Endothelial cell of umbilical vein (primary cell): ENCODE results near the gene PKN1. TPM values are rescaled to one million over a fixed set of nuclear protein-coding genes. Genes with fewer than 3 reads are reported as not detected.

ENCODE experiments used
- BruUV-seq: library from RNA; stranded (reverse); fragments of 400-500 nt; replicated peaks from 2 replicates; lab custom pipeline; 2021; lab: Mats Ljungman, UMichigan
- CTCF ChIA-PET: fragments of 300-600, 350-600 bp; sonication (Branson Sonifier 250); formaldehyde crosslinking; loops from one replicate; lab custom pipeline; 2021; ENCODE audit warnings: antibody characterized with exemption, inconsistent platforms; lab: Charles Lee
- POLR2A ChIA-PET: fragments of 300-600, 350-600 bp; sonication (Branson Sonifier 250); formaldehyde crosslinking; loops from one replicate; lab custom pipeline; 2021; ENCODE audit warnings: antibody characterized with exemption, inconsistent platforms; lab: Charles Lee
- DNase-seq: peaks from one replicate; pipeline ENCODE4 v3.0.0-alpha.2; 2011; ENCODE audit warnings: low read depth, low spot score
- FAIRE-seq: peaks from 2 replicates; lab custom pipeline; 2011; peaks lifted over from hg19 to GRCh38; lab: Jason Lieb, UNC
- H2AFZ ChIP-seq: 2 replicates; pipeline ENCODE4 v1.6.0; 2012; ENCODE audit warnings: low read depth, low read length, control low read depth, inconsistent platforms
- H3K27ac ChIP-seq: 2 replicates; pipeline ENCODE4 v1.5.1; 2011; ENCODE audit warnings: low read depth, mild to moderate bottlenecking, control low read depth, low read length, moderate library complexity; ENCODE audit not compliant: insufficient read depth
- H3K27me3 ChIP-seq, 2 experiments: 2 replicates each; pipeline versions ENCODE4 v1.6.0 to v1.6.1; 2011; ENCODE audit warnings: low read length in 2 of 2, mixed read lengths in 1 of 2; ENCODE audit not compliant: control insufficient read depth in 2 of 2, insufficient read depth in 2 of 2
- H3K36me3 ChIP-seq, 2 experiments: 2 replicates in 1 of 2; 3 replicates in 1 of 2; pipeline ENCODE4 v1.5.1; 2011; ENCODE audit warnings: low read length in 2 of 2, mild to moderate bottlenecking in 1 of 2, moderate library complexity in 1 of 2; ENCODE audit not compliant: control insufficient read depth in 2 of 2, insufficient read depth in 2 of 2; ENCODE audit errors: extremely low read depth in 1 of 2
- H3K4me1 ChIP-seq: 3 replicates; pipeline ENCODE4 v1.5.1; 2011; ENCODE audit warnings: mild to moderate bottlenecking, low read length; ENCODE audit not compliant: control insufficient read depth, insufficient read depth; ENCODE audit errors: extremely low read depth
- H3K4me2 ChIP-seq: 2 replicates; pipeline ENCODE4 v1.6.1; 2011; ENCODE audit warnings: low read length, control low read depth, mixed read lengths; ENCODE audit not compliant: insufficient read depth
- H3K4me3 ChIP-seq, 3 experiments: fragments of 200-600 bp in 1 of 3; sonication (generic), shearing (Covaris generic) in 1 of 3; replicated peaks in 1 of 3; 2 replicates each; pipeline ENCODE4 v1.5.1; 2011 to 2016; ENCODE audit warnings: control low read depth in 3 of 3, low read length in 3 of 3, mild to moderate bottlenecking in 2 of 3, inconsistent platforms in 1 of 3, low read depth in 1 of 3, moderate library complexity in 1 of 3; ENCODE audit not compliant: insufficient read depth in 1 of 3
- H3K79me2 ChIP-seq: 2 replicates; pipeline ENCODE4 v1.6.0; 2012; ENCODE audit warnings: low read length, inconsistent platforms; ENCODE audit not compliant: control insufficient read depth, insufficient read depth
- H3K9ac ChIP-seq: replicated peaks from 2 replicates; pipeline ENCODE3; 2011; ENCODE audit warnings: low read length, control low read depth; ENCODE audit not compliant: insufficient read depth; ENCODE audit errors: extremely low read depth
- H3K9me1 ChIP-seq: replicated peaks from 3 replicates; pipeline ENCODE4 v1.6.0; 2011; ENCODE audit warnings: mild to moderate bottlenecking, low read length; ENCODE audit not compliant: control insufficient read depth, insufficient read depth; ENCODE audit errors: extremely low read depth
- H3K9me3 ChIP-seq: replicated peaks from 2 replicates; pipeline ENCODE4 v1.5.1; 2012; ENCODE audit warnings: low read length, inconsistent platforms; ENCODE audit not compliant: control insufficient read depth, insufficient read depth
- H4K20me1 ChIP-seq: replicated peaks from 2 replicates; pipeline ENCODE3; 2011; ENCODE audit warnings: mild to moderate bottlenecking, low read length; ENCODE audit not compliant: control insufficient read depth, insufficient read depth; ENCODE audit errors: extremely low read depth
- EZH2 ChIP-seq: IDR thresholded peaks from 2 replicates; pipeline ENCODE4 v1.6.1; 2012; ENCODE audit warnings: borderline replicate concordance, low read depth, mild to moderate bottlenecking, moderate library complexity, low read length, inconsistent platforms; ENCODE audit not compliant: severe bottlenecking
- FOS ChIP-seq: IDR thresholded peaks from 2 replicates; pipeline ENCODE4 v1.6.1; 2011; ENCODE audit warnings: mild to moderate bottlenecking, low read length, moderate library complexity, borderline replicate concordance; ENCODE audit not compliant: insufficient read depth
- GATA2 ChIP-seq: IDR thresholded peaks from 2 replicates; pipeline ENCODE4 v1.7.0; 2011; ENCODE audit warnings: low read depth, mild to moderate bottlenecking, moderate library complexity, mixed read lengths, low read length; ENCODE audit not compliant: insufficient read length, insufficient read depth
- JUN ChIP-seq: IDR thresholded peaks from 2 replicates; pipeline ENCODE4 v1.6.1; 2011; ENCODE audit warnings: borderline replicate concordance, low read depth; ENCODE audit not compliant: insufficient read length, insufficient read depth
- MYC ChIP-seq: IDR thresholded peaks from one replicate; pipeline ENCODE4 v1.6.1; 2011; ENCODE audit warnings: mild to moderate bottlenecking, low read depth, low read length
- POLR2A ChIP-seq: IDR thresholded peaks from 2 replicates; pipeline ENCODE4 v1.6.1; 2012; ENCODE audit warnings: low read depth, mild to moderate bottlenecking, control low read depth, low read length
- POLR2AphosphoS5 ChIP-seq: IDR thresholded peaks from 2 replicates; pipeline ENCODE4 v1.6.1; 2012; ENCODE audit warnings: low read depth, mild to moderate bottlenecking, control low read depth, low read length, moderate library complexity; ENCODE audit not compliant: insufficient read depth
- dilution Hi-C: fragments of 300-500 bp; cut with MboI; formaldehyde crosslinking; loops from one replicate; pipeline ENCODE4 v1.15.0; 2019; ENCODE audit warnings: low sequenced_read_pairs; ENCODE audit not compliant: extremely low pct_ligation_motif_present
- intact Hi-C: fragments of 100-400 bp; cut with micrococcal nuclease; formaldehyde crosslinking; loops from one replicate; pipeline ENCODE4 v1.10.0; 2022
- polyA plus RNA-seq, 4 experiments: library from polyadenylated mRNA; depleted of rRNA in 3 of 4; stranded (reverse) in 3 of 4; unstranded in 1 of 4; fragments of >200 nt; gene quantifications; 2 replicates each; pipeline versions ENCODE4 v1.2.1 to v1.2.3, GENCODE V29; 2011 to 2012; ENCODE audit warnings: missing spikeins in 1 of 4
- total RNA-seq: library from RNA; stranded (reverse); gene quantifications from 2 replicates; pipeline ENCODE4 v1.2.3, GENCODE V29; 2021
- TF ChIP-seq, protein P1 (sequence below): IDR thresholded peaks from 2 replicates; pipeline ENCODE4 v1.6.1; 2011; ENCODE audit not compliant: insufficient read depth, insufficient read length
- TF ChIP-seq, protein P2 (sequence below), 2 donors: IDR thresholded peaks; 1 replicate in 1 of 2; 2 replicates in 1 of 2; pipeline ENCODE4 v1.5.1; 2011; ENCODE audit warnings: low read length in 2 of 2, mild to moderate bottlenecking in 2 of 2, moderate library complexity in 2 of 2, control low read depth in 1 of 2, inconsistent platforms in 1 of 2, low read depth in 1 of 2; ENCODE audit not compliant: insufficient read depth in 1 of 2; ENCODE audit errors: extremely low read depth in 1 of 2

Gene PKN1
- total and polyA plus RNA-seq, 2 donors (not counting 3 experiments of a cell fraction or from before 2014, with no cell fraction given): 148 to 302 TPM

- DNase-seq (no peak), FAIRE-seq (no peak)
- H3K4me1 ChIP-seq: peaks cover 14% of the 10 kb centered on the region
- H3K27me3 ChIP-seq: no peaks in the 10 kb centered on the region
- H2AFZ ChIP-seq: no peak overlapping the region
- H3K36me3 ChIP-seq: peaks cover 3 to 19% of the 10 kb centered on the region in 2 experiments
- CTCF ChIA-PET: interaction anchor here (0.5 to 4.1 kb wide), 8 partner anchors 16 to 343 kb away, joined by 3 to 12 read pairs (median 5); partner anchors contain the start of genes ASF1B, DNAJB1 and GIPC1
- no peak overlapping the region for H3K27ac ChIP-seq
- H3K9me1 ChIP-seq: no peaks in the 10 kb centered on the region
- H3K4me3 ChIP-seq: no peak overlapping the region
- BruUV-seq: no TSS peak
- intact Hi-C loops (loop anchor here (5.0 kb wide), 1 partner anchor 342 kb away; the partner anchor contains the start of gene ASF1B), dilution Hi-C loops (no loop called here)
- no peaks in the 10 kb centered on the region for H3K79me2 ChIP-seq
- no peak for TF ChIP-seq POLR2AphosphoS5
- TF ChIP-seq, protein P1, sequence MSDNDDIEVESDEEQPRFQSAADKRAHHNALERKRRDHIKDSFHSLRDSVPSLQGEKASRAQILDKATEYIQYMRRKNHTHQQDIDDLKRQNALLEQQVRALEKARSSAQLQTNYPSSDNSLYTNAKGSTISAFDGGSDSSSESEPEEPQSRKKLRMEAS: no peak
- no peak for TF ChIP-seq JUN
- TF ChIP-seq GATA2: no peak
- TF ChIP-seq POLR2A: no peak
- no peak for TF ChIP-seq MYC
- no peak for TF ChIP-seq EZH2
- TF ChIP-seq FOS: no peak
- TF ChIP-seq, protein P2, sequence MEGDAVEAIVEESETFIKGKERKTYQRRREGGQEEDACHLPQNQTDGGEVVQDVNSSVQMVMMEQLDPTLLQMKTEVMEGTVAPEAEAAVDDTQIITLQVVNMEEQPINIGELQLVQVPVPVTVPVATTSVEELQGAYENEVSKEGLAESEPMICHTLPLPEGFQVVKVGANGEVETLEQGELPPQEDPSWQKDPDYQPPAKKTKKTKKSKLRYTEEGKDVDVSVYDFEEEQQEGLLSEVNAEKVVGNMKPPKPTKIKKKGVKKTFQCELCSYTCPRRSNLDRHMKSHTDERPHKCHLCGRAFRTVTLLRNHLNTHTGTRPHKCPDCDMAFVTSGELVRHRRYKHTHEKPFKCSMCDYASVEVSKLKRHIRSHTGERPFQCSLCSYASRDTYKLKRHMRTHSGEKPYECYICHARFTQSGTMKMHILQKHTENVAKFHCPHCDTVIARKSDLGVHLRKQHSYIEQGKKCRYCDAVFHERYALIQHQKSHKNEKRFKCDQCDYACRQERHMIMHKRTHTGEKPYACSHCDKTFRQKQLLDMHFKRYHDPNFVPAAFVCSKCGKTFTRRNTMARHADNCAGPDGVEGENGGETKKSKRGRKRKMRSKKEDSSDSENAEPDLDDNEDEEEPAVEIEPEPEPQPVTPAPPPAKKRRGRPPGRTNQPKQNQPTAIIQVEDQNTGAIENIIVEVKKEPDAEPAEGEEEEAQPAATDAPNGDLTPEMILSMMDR (IDR thresholded peaks at IDR 0.05; ENCODE audit: extremely low read depth in 1 of 2, insufficient read depth in 1 of 2, low read depth in 1 of 2, low read length in 2 of 2): no peak
- no peak overlapping the region for H3K4me2 ChIP-seq
- H3K9me3 ChIP-seq: no peaks in the 10 kb centered on the region
- POLR2A ChIA-PET: no interaction called here
- no peaks in the 10 kb centered on the region for H4K20me1 ChIP-seq
- no peak overlapping the region for H3K9ac ChIP-seq
These were observed 46.3 kb downstream of the PKN1 start for GRCh38 chr19:14479309-14479974.
